Fibroblast of pulmonary artery (primary cell): Measurements from ENCODE around the gene ZNF763.
"Not testable (repeated sequence)": the region's sequence is repeated elsewhere in the genome, so short reads cannot be mapped to it uniquely, and the experiment has no call there.

Experiments
- DNase-seq: peaks from one replicate; pipeline ENCODE4 v3.0.0-alpha.2; 2010; ENCODE audit warnings: low read depth
- H3K4me3 ChIP-seq: replicated peaks from 2 replicates; pipeline ENCODE4 v1.5.1; 2011; ENCODE audit warnings: low read depth, mild to moderate bottlenecking, control low read depth, low read length, moderate library complexity
- TF ChIP-seq, protein P1 (sequence below): IDR thresholded peaks from 2 replicates; pipeline ENCODE4 v1.5.1; 2011; ENCODE audit warnings: mild to moderate bottlenecking, control low read depth, low read length, inconsistent platforms; ENCODE audit errors: missing control alignments

The ZNF763 gene

DNA sequence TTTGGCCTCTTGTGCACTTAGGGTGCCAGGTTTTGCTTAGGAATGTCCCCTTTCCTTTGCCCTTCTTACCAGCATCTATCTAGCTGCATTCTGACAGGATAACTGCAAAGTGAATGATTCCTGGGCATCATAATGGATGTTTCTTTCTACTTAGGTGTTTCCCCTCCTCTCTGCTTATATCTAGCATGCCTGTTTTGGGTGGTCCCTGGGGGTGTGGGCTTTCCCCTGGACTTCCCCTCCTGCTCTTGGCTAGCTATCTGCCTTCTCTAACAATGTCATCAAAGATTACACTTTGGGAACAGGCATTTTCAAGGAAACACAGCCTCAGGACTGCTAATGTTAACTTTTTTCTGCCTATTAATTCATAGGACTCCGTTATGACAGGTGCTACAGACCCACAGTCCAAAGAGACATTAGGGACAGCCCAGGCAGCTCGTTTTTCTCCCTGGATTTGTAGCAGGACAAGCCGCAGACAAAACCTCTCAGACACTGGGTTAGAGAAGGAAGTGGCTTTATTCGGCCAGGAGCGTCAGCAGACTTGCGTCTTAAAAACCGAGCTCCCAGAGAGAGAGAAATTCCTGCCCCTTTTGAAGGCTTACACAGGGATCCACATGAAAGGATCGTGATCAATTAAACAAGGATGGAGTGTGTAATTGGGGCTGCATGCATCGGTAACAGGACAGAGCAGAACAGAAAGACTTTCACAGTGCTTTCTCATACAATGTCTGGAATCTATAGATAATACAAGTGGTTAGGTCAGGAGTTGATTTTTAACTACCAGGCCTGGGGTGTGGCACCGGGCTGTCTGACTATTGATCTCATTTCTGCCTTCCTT, 22.6 kb upstream of the ZNF763 start:
- TF ChIP-seq, protein P1, sequence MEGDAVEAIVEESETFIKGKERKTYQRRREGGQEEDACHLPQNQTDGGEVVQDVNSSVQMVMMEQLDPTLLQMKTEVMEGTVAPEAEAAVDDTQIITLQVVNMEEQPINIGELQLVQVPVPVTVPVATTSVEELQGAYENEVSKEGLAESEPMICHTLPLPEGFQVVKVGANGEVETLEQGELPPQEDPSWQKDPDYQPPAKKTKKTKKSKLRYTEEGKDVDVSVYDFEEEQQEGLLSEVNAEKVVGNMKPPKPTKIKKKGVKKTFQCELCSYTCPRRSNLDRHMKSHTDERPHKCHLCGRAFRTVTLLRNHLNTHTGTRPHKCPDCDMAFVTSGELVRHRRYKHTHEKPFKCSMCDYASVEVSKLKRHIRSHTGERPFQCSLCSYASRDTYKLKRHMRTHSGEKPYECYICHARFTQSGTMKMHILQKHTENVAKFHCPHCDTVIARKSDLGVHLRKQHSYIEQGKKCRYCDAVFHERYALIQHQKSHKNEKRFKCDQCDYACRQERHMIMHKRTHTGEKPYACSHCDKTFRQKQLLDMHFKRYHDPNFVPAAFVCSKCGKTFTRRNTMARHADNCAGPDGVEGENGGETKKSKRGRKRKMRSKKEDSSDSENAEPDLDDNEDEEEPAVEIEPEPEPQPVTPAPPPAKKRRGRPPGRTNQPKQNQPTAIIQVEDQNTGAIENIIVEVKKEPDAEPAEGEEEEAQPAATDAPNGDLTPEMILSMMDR = no peak
- no peak overlapping the region for H3K4me3 ChIP-seq
- DNase-seq = no peak

DNA sequence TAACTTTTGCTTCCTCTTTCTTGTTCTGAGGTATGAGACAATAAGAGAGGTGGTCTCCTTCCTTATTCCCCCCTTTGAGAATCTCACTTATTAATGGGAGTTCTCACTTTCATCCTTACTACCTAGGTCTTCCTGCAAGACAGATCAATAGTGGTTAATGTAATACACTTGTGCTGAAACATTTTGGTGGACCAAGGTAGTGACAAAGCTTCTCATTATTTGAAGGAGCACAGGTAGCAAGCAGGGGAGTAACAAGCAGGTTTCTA, 22.1 kb upstream of the ZNF763 start:
- TF ChIP-seq, protein P1 = no peak
- DNase-seq = no peak
- no peak overlapping the region for H3K4me3 ChIP-seq

DNA sequence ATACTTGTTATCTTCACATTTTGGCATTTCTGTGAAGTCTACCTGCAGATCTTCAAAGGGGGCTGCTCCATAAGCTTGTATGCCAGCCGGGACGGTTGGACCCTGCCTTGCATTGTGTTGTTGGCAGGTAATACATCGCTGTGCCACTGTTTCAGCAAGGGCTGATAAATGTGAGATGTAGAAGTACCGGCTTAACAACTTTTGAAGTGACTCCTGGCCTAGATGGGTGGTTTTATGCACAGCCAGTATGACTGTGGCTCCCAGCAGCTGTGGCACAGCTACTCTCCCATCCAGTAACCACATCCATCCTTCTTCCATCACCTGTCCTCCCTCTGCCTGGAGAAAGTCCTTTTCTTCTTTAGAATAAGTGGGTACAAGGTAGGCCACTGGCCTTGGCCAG, 20.2 kb upstream of the ZNF763 start:
- TF ChIP-seq, protein P1 = no peak
- no peak for DNase-seq
- H3K4me3 ChIP-seq = no peak overlapping the region

GRCh38 chr19:11948646-11949045, 16.2 kb upstream of the ZNF763 start:
- DNase-seq = no peak
- TF ChIP-seq, protein P1 = no peak
- no peak overlapping the region for H3K4me3 ChIP-seq

DNA sequence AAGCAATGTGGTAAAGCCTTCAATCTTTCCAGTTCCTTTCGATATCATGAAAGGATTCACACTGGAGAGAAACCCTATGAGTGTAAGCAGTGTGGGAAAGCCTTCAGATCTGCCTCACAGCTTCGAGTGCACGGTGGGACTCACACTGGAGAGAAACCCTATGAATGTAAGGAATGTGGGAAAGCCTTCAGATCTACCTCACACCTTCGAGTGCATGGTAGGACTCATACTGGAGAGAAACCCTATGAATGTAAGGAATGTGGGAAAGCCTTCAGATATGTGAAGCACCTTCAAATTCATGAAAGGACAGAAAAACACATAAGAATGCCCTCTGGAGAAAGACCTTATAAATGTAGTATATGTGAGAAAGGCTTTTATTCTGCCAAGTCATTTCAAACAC, 15.6 kb upstream of the ZNF763 start:
- H3K4me3 ChIP-seq = no peak overlapping the region
- TF ChIP-seq, protein P1 = no peak
- no peak for DNase-seq

GRCh38 chr19:11949614-11950080, 15.2 kb upstream of the ZNF763 start:
- not testable (repeated sequence) for DNase-seq, H3K4me3 ChIP-seq

- TF ChIP-seq, protein P1 = no peak
- no peak overlapping the region for H3K4me3 ChIP-seq
These were observed 14.5 kb upstream of the ZNF763 start for GRCh38 chr19:11950312-11950711.

More at GRCh38 chr19:11950312-11950711, 14.5 kb upstream of the ZNF763 start:
- no peak for DNase-seq
